VCaP (cell line): Measurements from ENCODE around the gene PRKAG1.

ENCODE experiments used
- H3K27ac ChIP-seq: fragments of 450-650 bp; 2 replicates; pipeline ENCODE4 v1.5.1; 2017
- TF ChIP-seq, protein P1 (sequence below): fragments of 450-650 bp; conservative IDR thresholded peaks from 2 replicates; pipeline ENCODE4 v1.5.1; 2017; ENCODE audit warnings: mild to moderate bottlenecking, moderate library complexity

Gene PRKAG1

DNA sequence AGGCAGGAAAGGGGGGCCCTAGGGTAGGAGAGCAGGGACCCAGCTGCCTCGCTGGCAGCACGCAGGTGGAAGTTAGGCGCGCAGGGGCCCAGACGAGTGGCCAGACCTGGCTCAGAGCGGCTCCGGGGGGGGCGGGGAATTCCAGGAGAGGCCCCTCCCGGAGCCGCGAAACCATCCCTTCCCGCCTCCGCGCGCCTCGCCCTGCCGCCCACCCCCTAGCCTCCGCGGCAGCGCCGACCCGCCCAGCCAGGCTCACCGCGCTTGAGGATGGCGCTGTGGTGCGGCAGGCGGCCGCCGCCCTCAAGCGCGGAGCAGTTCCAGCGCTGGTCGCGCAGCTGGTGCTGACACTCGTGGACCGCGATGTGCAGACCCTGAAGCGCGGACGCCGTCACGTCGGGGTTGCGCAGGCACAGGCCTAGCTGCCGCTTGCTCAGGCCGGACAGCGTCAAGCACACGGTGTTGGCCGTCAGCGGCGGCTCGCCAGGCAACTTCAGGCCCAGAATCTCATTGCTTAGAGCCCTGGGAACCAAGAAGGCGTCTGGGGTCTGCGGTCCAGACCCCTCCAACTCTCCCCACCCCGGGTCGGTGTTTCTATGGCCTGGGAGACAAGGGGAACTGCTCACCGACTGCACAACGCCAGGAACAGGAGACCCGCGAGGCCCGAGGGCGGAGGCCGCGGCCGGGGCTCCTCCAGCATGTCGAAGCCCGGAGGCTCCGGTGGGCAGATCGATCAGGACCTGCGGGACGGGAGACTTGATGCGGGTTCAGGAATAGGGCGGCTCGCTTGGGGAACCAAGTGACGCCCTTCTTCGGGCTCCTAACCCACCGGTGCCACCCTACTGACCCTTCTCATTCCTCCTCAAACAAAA lies 48.5 kb downstream of the PRKAG1 start:
- H3K27ac ChIP-seq: no peak overlapping the region
- TF ChIP-seq, protein P1, sequence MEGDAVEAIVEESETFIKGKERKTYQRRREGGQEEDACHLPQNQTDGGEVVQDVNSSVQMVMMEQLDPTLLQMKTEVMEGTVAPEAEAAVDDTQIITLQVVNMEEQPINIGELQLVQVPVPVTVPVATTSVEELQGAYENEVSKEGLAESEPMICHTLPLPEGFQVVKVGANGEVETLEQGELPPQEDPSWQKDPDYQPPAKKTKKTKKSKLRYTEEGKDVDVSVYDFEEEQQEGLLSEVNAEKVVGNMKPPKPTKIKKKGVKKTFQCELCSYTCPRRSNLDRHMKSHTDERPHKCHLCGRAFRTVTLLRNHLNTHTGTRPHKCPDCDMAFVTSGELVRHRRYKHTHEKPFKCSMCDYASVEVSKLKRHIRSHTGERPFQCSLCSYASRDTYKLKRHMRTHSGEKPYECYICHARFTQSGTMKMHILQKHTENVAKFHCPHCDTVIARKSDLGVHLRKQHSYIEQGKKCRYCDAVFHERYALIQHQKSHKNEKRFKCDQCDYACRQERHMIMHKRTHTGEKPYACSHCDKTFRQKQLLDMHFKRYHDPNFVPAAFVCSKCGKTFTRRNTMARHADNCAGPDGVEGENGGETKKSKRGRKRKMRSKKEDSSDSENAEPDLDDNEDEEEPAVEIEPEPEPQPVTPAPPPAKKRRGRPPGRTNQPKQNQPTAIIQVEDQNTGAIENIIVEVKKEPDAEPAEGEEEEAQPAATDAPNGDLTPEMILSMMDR: no peak

- H3K27ac ChIP-seq: peak overlapping the region; percentile 23; the same call in 1 of the 2 replicates
- TF ChIP-seq, protein P1: no peak
Observed at GRCh38 chr12:48969160-48969771, 49.3 kb downstream of the PRKAG1 start.

DNA sequence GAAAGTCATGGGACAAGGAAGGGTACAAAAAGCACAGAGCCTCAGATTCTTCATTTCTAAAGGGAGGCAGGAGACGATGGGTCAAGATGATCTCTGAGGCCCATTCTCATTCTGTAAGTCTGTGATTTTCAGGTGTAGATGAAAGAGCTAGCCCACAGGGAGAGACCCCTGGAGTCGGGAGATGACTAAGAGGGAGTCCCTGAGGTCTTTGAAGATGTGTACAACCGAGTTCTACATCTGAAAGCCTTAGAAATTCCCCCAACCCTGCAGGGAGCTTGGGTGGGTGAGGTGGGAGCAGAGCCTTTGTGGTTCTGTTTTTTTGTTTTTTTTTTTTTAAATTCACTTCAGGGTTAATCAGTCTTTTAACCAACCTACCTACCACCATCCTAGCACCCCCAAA lies 50.1 kb downstream of the PRKAG1 start:
- H3K27ac ChIP-seq: peak overlapping the region; percentile 23; the same call in 1 of the 2 replicates
- TF ChIP-seq, protein P1: no peak

DNA sequence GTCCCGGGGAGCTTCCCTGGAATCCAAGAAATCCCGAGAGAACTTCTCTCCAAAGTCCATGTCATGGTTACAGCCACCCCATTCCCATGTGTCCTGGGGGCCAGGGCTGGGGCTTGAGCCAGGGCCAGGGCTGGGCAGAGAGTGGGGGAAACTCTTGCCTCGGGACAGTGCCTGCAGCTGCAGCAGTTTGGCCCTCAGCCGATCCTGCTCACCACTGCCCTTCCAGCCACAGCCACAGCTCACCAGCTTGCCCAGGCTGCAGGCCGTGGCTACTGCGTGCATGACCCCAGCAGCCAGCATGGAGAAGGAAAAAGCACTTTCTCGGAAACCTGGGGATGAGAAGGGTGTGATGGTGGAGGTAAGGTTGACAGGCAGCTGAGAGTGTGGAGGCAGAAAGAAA lies 50.6 kb downstream of the PRKAG1 start:
- TF ChIP-seq, protein P1: no peak
- H3K27ac ChIP-seq: no peak overlapping the region

- TF ChIP-seq, protein P1: no peak
- H3K27ac ChIP-seq: no peak overlapping the region
Observed at GRCh38 chr12:48966177-48966895, 52.2 kb downstream of the PRKAG1 start.

DNA sequence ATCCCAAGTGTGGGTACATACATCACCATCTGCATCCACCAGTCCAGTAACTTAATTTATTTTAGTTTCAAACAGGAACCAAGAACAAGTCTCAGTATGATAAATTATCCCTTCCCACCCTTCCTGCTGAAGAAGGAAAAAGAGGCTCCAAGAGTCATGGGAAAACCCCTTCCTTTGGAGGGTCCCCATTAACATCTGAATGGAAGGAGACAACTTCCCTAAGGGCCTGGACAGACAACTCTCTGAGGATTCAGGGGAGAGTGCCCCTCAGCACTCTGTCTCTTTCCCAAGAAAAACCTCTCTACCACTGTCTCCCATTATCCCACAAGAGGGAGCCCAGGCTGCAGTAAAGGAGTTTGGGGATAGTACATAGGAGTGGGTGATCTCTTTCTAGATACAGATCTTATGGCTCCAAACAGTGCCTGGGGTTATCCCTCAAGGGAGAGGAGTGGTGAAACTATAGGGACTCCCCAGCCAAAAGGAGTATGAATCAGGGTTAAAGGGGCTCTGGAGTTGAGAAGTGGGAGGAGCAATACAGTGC lies 53.2 kb downstream of the PRKAG1 start:
- no peak overlapping the region for H3K27ac ChIP-seq
- TF ChIP-seq, protein P1: peak; percentile 64

DNA sequence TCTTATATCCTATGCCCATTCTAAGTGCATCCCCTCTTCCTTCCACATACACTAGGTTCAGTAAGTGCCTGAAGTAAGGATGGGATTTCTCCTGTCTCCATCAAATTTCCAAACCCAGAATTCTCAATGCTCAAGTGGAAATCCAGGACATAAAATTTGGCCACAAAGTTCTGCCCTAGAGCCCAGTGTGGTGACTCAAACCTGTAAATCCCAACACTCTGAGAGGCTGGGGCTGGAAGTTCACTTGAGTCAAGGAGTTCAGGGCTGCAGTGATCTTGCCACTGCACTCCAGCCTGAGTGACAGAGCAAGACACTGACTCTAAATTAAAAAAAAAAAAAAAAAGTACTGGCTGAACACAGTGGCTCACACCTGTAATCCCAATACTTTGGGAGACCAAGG lies 56.8 kb downstream of the PRKAG1 start:
- TF ChIP-seq, protein P1: no peak
- no peak overlapping the region for H3K27ac ChIP-seq
